Smooth muscle cell (in vitro differentiated cells): ENCODE measurements around the gene SLC25A6. TPM values are rescaled to one million over a fixed set of nuclear protein-coding genes. Genes with fewer than 3 reads are reported as not detected.

Experiments used
- DNase-seq: peaks from one replicate; lab custom pipeline; 2025; ENCODE audit not compliant: unreplicated experiment; lab: John Stamatoyannopoulos, UW
- H2AFZ ChIP-seq: fragments of 200-600 bp; sonication (generic); 2 replicates; pipeline ENCODE4 v1.6.0; 2016; ENCODE audit warnings: antibody characterized with exemption, low read depth, mild to moderate bottlenecking
- H3F3A ChIP-seq: fragments of 200-600 bp; sonication (generic); 2 replicates; pipeline ENCODE4 v1.6.0; 2017; ENCODE audit warnings: antibody characterized with exemption, low read depth
- H3K27ac ChIP-seq: fragments of 200-600 bp; sonication (generic); 2 replicates; pipeline ENCODE4 v1.5.1; 2016; ENCODE audit warnings: low read depth, mild to moderate bottlenecking
- H3K27me3 ChIP-seq: fragments of 200-600 bp; sonication (generic); 2 replicates; pipeline ENCODE4 v1.6.1; 2016; ENCODE audit warnings: low read depth, mild to moderate bottlenecking
- H3K36me3 ChIP-seq: fragments of 200-600 bp; sonication (generic); 2 replicates; pipeline ENCODE4 v1.5.1; 2016; ENCODE audit warnings: low read depth
- H3K4me1 ChIP-seq: fragments of 200-600 bp; sonication (generic); 2 replicates; pipeline ENCODE4 v1.5.1; 2016; ENCODE audit warnings: low read depth
- H3K4me2 ChIP-seq: fragments of 200-600 bp; sonication (generic); 2 replicates; pipeline ENCODE4 v1.6.0; 2016; ENCODE audit warnings: mild to moderate bottlenecking
- H3K4me3 ChIP-seq: fragments of 200-600 bp; sonication (generic); 2 replicates; pipeline ENCODE4 v1.5.1; 2016; ENCODE audit warnings: mild to moderate bottlenecking
- H3K79me2 ChIP-seq: fragments of 200-600 bp; sonication (generic); 2 replicates; pipeline ENCODE4 v1.6.0; 2016; ENCODE audit warnings: low read depth, mild to moderate bottlenecking
- H3K9ac ChIP-seq: fragments of 200-600 bp; sonication (generic); 2 replicates; pipeline ENCODE4 v1.6.0; 2016; ENCODE audit warnings: low read depth
- H3K9me3 ChIP-seq: fragments of 200-600 bp; sonication (generic); replicated peaks from 2 replicates; pipeline ENCODE4 v1.5.1; 2016; ENCODE audit warnings: low read depth
- H4K20me1 ChIP-seq: fragments of 200-600 bp; sonication (generic); 2 replicates; pipeline ENCODE4 v1.6.0; 2016; ENCODE audit warnings: low read depth
- CTCF ChIP-seq: fragments of 200-600 bp; sonication (generic); IDR thresholded peaks from 2 replicates; pipeline ENCODE4 v1.5.1; 2017; ENCODE audit warnings: borderline replicate concordance, mild to moderate bottlenecking, antibody characterized with exemption; ENCODE audit not compliant: insufficient read depth, poor library complexity, severe bottlenecking
- WGBS: methylation state at CpG from one replicate; pipeline ENCODE4 v1.1.7; 2016; ENCODE audit warnings: low lambda C conversion rate; 5-methylcytosine and 5-hydroxymethylcytosine counted together
- polyA plus RNA-seq: library from polyadenylated mRNA; unstranded; fragments of >200 nt; fragmentation: Nextera tagmentation; extraction: Ambion mirVana; gene quantifications from 2 replicates; pipeline ENCODE4 v1.2.1, GENCODE V29; 2016
- total RNA-seq: library from RNA; depleted of rRNA; stranded (reverse); fragments of >200 nt; gene quantifications from 2 replicates; pipeline ENCODE4 v1.2.3, GENCODE V29; 2014

The SLC25A6 gene
- total and polyA plus RNA-seq, 2 experiments from 2014 or later = 160 to 288 TPM

- H3K27me3 ChIP-seq = no peaks in the 10 kb centered on the region
- H3K4me1 ChIP-seq = peaks cover 7% of the 10 kb centered on the region
- no peak overlapping the region for H2AFZ ChIP-seq
- H3K4me3 ChIP-seq = no peak overlapping the region
- no peak for TF ChIP-seq CTCF
- peaks cover 6% of the 10 kb centered on the region for H3K36me3 ChIP-seq
- no peaks in the 10 kb centered on the region for H3K79me2 ChIP-seq
- no peak overlapping the region for H3K27ac ChIP-seq
- H3K9me3 ChIP-seq = peaks cover 8% of the 10 kb centered on the region
- no peak overlapping the region for H3K9ac ChIP-seq
- H3K4me2 ChIP-seq = no peak overlapping the region
- 94% methylated on average over 6 of the region's 6 CpGs for WGBS
- no peak for DNase-seq
- H4K20me1 ChIP-seq = no peaks in the 10 kb centered on the region
- peaks cover 10% of the 10 kb centered on the region for H3F3A ChIP-seq
Observed at GRCh38 chrX:1358793-1359476, 33.0 kb downstream of the SLC25A6 start.

- Histone ChIP-seq H4K20me1 (no peaks in the 10 kb centered on the region), H3K36me3 (peaks cover 6% of the 10 kb centered on the region), H3K4me3 (no peak overlapping the region), H3K79me2 (no peaks in the 10 kb centered on the region), H3K9ac (no peak overlapping the region), H3K4me1 (peaks cover 7% of the 10 kb centered on the region), H3K27ac (no peak overlapping the region), H3K4me2 (no peak overlapping the region), H3F3A (peaks cover 10% of the 10 kb centered on the region), H3K27me3 (no peaks in the 10 kb centered on the region), H2AFZ (no peak overlapping the region), H3K9me3 (peaks cover 8% of the 10 kb centered on the region)
- TF ChIP-seq CTCF = no peak
- 98% methylated on average over 10 of the region's 10 CpGs for WGBS
- DNase-seq = no peak
Observed at GRCh38 chrX:1357993-1358392, 33.9 kb downstream of the SLC25A6 start.

GRCh38 chrX:1355131-1356046, 36.5 kb downstream of the SLC25A6 start:
- Histone ChIP-seq H3K27ac (no peak overlapping the region), H3K9me3 (peaks cover 8% of the 10 kb centered on the region), H3K4me2 (no peak overlapping the region), H2AFZ (no peak overlapping the region), H4K20me1 (no peaks in the 10 kb centered on the region), H3K9ac (no peak overlapping the region), H3K36me3 (peaks cover 6% of the 10 kb centered on the region), H3K27me3 (no peaks in the 10 kb centered on the region), H3K79me2 (no peaks in the 10 kb centered on the region), H3K4me1 (peaks cover 7% of the 10 kb centered on the region), H3F3A (peaks cover 10% of the 10 kb centered on the region), H3K4me3 (no peak overlapping the region)
- WGBS = 39% methylated on average over 6 of the region's 11 CpGs
- no peak for TF ChIP-seq CTCF
- DNase-seq = no peak
